Psoas muscle (tissue), 8 donors: Measurements from ENCODE around the gene GPR137. TPM values are rescaled to one million over a fixed set of nuclear protein-coding genes. Genes with fewer than 3 reads are reported as not detected.
"Not testable (repeated sequence)": the region's sequence is repeated elsewhere in the genome, so short reads cannot be mapped to it uniquely, and the experiment has no call there.

Experiments used
- ATAC-seq, 4 donors: fragments of 200-7000 bp; cut with Tn5 transposase; one replicate each; pipeline ENCODE4 v1.9.1; 2020; ENCODE audit warnings: moderate library complexity in 3 of 4, mild to moderate bottlenecking in 2 of 4
- DNase-seq, 2 donors: peaks; one replicate each; pipeline ENCODE4 v3.0.0-alpha.2; 2020
- H3K27ac ChIP-seq: fragments of 200-600 bp; one replicate; pipeline ENCODE4 v1.8.0; 2022
- H3K27me3 ChIP-seq, 3 donors: fragments of 200-600 bp in 1 of 3; one replicate each; pipeline versions ENCODE4 v1.6.1 to v1.8.0; 2013 to 2022; ENCODE audit warnings: low read length in 2 of 3, mild to moderate bottlenecking in 2 of 3, moderate library complexity in 1 of 3; ENCODE audit not compliant: insufficient read depth in 3 of 3
- H3K36me3 ChIP-seq, 2 donors: fragments of 200-600 bp in 1 of 2; one replicate each; pipeline versions ENCODE4 v1.6.1 to v1.8.0; 2013 to 2022; ENCODE audit warnings: low read depth in 1 of 2, mild to moderate bottlenecking in 1 of 2, moderate library complexity in 1 of 2; ENCODE audit not compliant: insufficient read depth in 1 of 2
- H3K4me1 ChIP-seq: fragments of 200-600 bp; one replicate; pipeline ENCODE4 v1.8.0; 2022
- H3K4me3 ChIP-seq: fragments of 200-600 bp; one replicate; pipeline ENCODE4 v1.8.0; 2022; ENCODE audit warnings: mild to moderate bottlenecking
- H3K9me3 ChIP-seq: fragments of 200-600 bp; one replicate; pipeline ENCODE4 v1.8.0; 2022
- WGBS, 3 donors: extraction: QIAGEN DNeasy Blood & Tissue Kit; methylation state at CpG; one replicate each; pipeline versions ENCODE4 v1.1.6 to v1.1.7; 2013; 5-methylcytosine and 5-hydroxymethylcytosine counted together
- intact Hi-C, 2 donors: fragments of 100-400 bp; cut with DNase I; formaldehyde crosslinking; loops; one replicate each; pipeline versions ENCODE4 v1.11.0 to v1.14.2; 2022
- polyA plus RNA-seq, 3 donors: library from polyadenylated mRNA; stranded (reverse); fragments of 200-250 nt; gene quantifications; one replicate each; pipeline ENCODE4 v1.2.3, GENCODE V29; 2013
- total RNA-seq, 4 donors: library from RNA; stranded (reverse); fragmentation: NEBNext Ultra II Directional in 2 of 4; extraction: Animal tissue kit (Norgen Biotek cat#: 25700) in 2 of 4; gene quantifications; one replicate each; pipeline versions ENCODE4 v1.2.1 to v1.2.4, GENCODE V29; 2021 to 2023
- TF ChIP-seq, protein P1 (sequence below): fragments of 200-600 bp; IDR thresholded peaks from one replicate; pipeline ENCODE4 v1.8.0; 2022; ENCODE audit warnings: antibody characterized with exemption
- donor health status: healthy with polysubstance abuse.
- donor health status: DM: no; HTN: no; CAD: no; lungs with moderate emphysema.
- donor health status: Bipolar disorder and iron deficiency.
- donor health status: healthy.
- donor health status: DM: yes; HTN: yes; CAD: no.
- donor health status: DM: no; HTN: no; CAD: no.
- donor health status: DM: no; HTN: no; CAD: no.
- donor health status: DM: yes; HTN: yes; CAD: no.

The GPR137 gene
- total and polyA plus RNA-seq, 7 donors, result 13.8 to 49.9 (median 17.7) TPM

DNA sequence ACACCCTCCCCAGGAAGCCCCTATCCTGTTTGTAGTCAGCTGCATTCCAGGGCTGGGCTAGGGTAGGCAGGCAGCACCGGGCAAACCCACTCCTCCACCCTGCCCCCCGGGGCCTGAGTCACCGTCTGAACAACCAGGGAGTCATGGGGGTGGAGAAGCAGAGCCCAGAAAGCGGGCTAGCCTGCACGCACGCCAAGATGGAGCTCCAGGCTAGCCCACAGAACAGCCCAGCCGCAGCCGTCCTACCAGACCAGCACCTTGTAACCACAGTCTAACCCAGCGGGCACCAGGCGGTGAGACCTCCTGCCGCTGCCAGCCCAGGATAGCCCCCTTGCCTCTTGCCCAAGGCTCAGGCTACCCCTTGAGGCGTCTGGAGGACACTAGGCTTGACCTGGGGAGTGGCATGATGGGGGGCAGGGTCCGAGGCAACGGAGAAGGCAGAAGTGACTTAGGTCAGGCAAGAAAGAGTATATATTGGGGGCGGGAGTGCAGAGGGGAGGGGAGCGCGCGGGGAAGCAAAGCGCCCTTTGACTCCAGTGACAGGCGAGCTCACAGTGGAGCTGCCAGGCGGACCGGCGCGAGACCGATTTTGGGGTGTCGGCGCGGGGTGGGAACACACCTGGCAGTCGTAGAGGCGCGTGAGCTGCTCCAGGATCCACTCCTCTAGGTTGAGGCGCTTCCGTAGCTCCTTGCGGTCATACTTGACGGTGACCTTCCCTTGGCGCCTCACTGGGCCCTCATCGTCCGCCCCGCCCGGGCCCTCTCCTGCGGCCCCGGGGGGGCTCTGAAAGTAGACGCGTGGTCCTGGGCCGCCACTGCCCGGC lies 39.6 kb upstream of the GPR137 start:
- Histone ChIP-seq H3K27me3 (no peaks in the 10 kb centered on the region), H3K27ac (peak overlapping the region; percentile 99), H3K4me3 (peak overlapping the region; percentile 93), H3K36me3 (peaks cover 0 to 22% of the 10 kb centered on the region in 2 donors), H3K9me3 (no peaks in the 10 kb centered on the region), H3K4me1 (peaks cover 34% of the 10 kb centered on the region)
- WGBS, 3 donors, result 1 to 2% (median 2%) methylated on average over 31 to 46 of the region's 46 CpGs
- TF ChIP-seq, protein P1, sequence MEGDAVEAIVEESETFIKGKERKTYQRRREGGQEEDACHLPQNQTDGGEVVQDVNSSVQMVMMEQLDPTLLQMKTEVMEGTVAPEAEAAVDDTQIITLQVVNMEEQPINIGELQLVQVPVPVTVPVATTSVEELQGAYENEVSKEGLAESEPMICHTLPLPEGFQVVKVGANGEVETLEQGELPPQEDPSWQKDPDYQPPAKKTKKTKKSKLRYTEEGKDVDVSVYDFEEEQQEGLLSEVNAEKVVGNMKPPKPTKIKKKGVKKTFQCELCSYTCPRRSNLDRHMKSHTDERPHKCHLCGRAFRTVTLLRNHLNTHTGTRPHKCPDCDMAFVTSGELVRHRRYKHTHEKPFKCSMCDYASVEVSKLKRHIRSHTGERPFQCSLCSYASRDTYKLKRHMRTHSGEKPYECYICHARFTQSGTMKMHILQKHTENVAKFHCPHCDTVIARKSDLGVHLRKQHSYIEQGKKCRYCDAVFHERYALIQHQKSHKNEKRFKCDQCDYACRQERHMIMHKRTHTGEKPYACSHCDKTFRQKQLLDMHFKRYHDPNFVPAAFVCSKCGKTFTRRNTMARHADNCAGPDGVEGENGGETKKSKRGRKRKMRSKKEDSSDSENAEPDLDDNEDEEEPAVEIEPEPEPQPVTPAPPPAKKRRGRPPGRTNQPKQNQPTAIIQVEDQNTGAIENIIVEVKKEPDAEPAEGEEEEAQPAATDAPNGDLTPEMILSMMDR, result no peak
- ATAC-seq, result peak; percentile 38 to 52 (median 41)
- intact Hi-C loops, result no loop called here
- DNase-seq, result peak; percentile 92 to 94

DNA sequence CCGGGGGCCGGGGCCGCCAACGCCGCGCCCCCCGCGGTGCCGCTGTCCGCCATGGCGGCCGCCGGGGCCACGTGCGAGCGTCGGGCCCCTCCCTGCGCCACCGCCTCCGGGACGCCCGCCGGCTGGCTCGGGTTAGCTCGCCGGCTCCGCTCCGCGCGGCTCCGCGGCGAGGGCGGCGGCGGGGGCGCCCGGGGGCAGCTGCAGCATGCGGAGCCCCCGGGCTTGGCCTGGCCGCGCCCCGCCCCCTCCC lies 39.1 kb upstream of the GPR137 start:
- H3K27me3 ChIP-seq, ATAC-seq, DNase-seq, intact Hi-C loops, H3K9me3 ChIP-seq: not testable (repeated sequence)
- peak overlapping the region; percentile 99 for H3K27ac ChIP-seq
- H3K36me3 ChIP-seq, result peaks cover 0 to 22% of the 10 kb centered on the region in 2 donors
- WGBS, 3 donors, result 0 to 2% (median 0%) methylated on average over 1 to 43 of the region's 43 CpGs
- peak overlapping the region; percentile 93 for H3K4me3 ChIP-seq
- peaks cover 34% of the 10 kb centered on the region for H3K4me1 ChIP-seq

DNA sequence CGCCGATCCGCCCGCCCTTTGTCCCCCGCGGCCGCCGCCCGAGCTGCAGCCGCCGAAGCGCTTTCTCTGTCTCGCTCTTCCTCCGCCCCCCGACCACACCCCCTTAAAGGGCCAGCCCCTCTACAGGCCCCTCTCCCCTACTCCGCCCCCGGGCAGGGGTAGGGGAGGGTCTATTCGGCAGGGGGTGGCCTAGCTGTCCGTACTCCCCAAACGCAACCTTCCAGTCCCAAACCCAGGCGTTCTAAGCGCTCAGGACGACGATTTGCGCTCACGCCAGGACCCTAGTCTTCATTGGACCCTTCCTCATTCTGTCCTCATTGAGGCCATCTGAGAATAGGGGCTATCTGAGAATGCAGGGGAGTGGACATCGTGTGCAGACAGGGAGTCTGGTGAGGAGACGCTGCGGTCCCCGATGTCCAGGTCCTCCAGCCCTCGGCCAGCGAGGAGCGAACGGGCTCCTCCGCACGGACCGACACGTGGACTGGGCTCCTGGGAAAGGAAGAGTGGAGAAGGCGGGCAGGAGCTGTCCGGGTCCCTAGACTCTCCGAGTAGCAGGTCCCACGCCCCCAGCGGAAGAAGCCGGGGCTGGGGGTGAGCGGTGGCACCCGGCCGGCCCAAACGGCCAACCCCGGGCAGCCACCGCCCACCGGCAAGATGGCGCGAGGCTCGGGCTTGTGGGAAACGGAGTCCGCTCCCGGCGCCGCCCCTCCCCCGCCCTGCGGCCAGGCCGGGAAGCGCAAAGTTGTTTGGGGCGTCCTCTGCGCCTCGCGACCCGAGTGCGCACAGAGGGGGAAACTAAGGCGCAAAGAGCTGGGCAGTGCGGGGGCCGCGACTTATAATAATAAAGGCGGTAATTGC lies 38.5 kb upstream of the GPR137 start, which contains the start of gene PPP1R14B:
PPP1R14B (minus strand) TSS at position 73 of the 858 bp plus-strand sequence. CDS start 270 bp downstream, outside the sequence.
- TF ChIP-seq, protein P1, result no peak
- ATAC-seq, result peak; percentile 58 to 78 (median 69)
- peaks cover 0 to 22% of the 10 kb centered on the region in 2 donors for H3K36me3 ChIP-seq
- intact Hi-C loops, result no loop called here
- H3K4me3 ChIP-seq, result peak within 1 kb of the TSS; percentile 93
- no peaks in the 10 kb centered on the region for H3K27me3 ChIP-seq
- WGBS, 3 donors, result 0 to 1% (median 1%) methylated on average over 50 to 74 of the region's 74 CpGs
- no peaks in the 10 kb centered on the region for H3K9me3 ChIP-seq
- peak; percentile 94 for DNase-seq
- H3K4me1 ChIP-seq, result peaks cover 37% of the 10 kb centered on the region
- peak within 1 kb of the TSS; percentile 99 for H3K27ac ChIP-seq

DNA sequence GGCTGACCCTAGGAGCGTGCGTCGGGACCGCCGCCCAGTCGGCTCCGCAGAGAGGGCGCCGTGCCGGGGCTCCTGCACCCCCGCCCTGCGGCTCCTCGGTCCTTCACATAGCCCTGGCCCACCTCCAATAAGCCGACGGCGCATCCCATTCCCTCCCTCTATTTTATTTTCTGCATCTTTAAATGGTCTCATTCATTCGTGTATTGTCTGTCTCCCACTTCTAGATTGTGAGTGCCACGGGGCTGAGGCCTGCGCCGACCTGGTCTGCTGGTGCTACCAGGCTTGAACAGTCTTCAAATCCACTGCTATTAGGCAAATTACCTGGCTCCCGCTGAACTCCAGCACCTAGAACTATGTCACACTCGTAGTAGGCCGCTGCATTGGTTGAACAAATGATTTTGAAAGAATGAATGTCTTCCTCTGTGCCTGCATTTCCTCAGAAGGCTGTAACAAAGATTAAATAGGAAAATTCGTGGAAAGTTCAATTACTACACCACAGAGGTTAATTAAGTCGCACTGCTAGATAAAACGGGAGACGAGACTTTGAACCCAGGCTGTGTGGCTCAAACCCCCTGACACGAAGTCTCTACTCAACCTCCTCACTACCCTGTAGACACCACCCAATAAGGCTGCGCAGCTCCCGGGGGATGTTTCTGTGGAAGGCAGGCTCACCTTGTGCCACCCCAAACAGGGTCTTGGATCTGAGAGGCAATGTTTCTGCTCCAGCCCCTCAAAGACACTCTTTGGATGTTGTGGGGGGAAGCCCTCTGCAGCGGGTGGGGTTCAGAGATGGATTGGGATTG lies 37.7 kb upstream of the GPR137 start:
- intact Hi-C loops, result no loop called here
- Histone ChIP-seq H3K9me3 (no peaks in the 10 kb centered on the region), H3K36me3 (peaks cover 0 to 21% of the 10 kb centered on the region in 2 donors), H3K27ac (peak overlapping the region; percentile 99), H3K4me3 (peak overlapping the region; percentile 93), H3K27me3 (no peaks in the 10 kb centered on the region), H3K4me1 (peaks cover 39% of the 10 kb centered on the region)
- DNase-seq (no peak), ATAC-seq (peak in 1 of 4 donors; percentile 3)
- TF ChIP-seq, protein P1, result no peak
- WGBS, 3 donors, result 35 to 50% (median 35%) methylated on average over 22 to 31 of the region's 31 CpGs
